Inferior parietal cortex (tissue), 1 donor: ENCODE results near the gene ANKLE1.

Experiments used
- DNase-seq: peaks from one replicate; pipeline ENCODE4 v3.0.0-alpha.2; 2016; ENCODE audit errors: extremely low spot score

ANKLE1 gene

DNA sequence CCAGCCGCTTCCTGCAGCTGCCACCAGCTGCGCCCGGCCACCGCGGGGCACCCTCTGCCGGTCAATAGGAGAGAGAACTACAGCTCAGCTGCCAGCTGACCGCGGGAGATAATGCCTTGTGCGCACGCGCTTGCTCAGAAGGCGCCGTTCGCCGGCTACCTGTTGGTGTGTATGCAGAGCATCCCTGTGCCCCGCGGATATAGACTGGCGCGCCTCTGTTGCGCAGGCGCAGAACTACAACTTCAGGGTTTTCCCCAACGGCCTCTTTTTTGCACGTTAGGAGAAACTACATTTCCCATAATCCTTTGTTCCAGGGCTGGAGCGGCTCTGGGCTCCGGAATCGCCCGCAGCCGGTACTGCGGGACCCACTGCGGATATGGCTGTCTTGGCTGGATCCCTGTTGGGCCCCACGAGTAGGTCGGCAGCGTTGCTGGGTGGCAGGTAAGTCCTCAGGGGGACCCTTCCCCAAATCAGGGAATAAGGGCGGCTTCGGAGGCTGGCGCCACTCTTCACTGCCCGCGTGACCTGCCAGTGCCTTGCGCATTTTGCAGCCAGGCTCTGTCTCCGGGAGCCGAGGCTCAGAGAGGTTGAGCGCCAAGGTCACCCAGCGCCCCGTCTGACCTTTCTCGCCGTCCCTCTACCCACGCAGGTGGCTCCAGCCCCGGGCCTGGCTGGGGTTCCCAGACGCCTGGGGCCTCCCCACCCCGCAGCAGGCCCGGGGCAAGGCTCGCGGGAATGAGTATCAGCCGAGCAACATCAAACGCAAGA is 24.0 kb downstream of the ANKLE1 start, which contains the start of gene MRPL34:
Gene MRPL34 (plus strand): TSS at position 356 of the 768 bp plus-strand sequence. CDS start 21 bp downstream, at position 377.
- DNase-seq: peak; percentile 98

DNA sequence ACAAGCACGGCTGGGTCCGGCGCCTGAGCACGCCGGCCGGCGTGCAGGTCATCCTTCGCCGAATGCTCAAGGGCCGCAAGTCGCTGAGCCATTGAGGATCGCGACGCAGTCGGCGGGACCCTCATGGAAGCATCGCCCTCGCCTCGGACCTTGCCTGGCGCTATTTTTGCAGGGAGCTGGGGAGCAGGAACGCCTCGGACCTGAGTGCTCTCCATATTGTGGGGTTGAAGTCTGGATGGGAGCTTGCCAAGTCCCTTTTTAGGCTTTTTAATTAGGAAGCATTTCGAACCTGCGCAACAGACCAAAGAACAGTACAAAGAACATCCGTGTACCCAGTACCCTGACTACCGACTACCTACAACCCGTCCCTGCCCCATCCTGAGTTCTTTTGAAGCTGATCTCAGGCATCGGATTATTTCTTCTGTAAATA is 24.6 kb downstream of the ANKLE1 start:
- DNase-seq: no peak

DNA sequence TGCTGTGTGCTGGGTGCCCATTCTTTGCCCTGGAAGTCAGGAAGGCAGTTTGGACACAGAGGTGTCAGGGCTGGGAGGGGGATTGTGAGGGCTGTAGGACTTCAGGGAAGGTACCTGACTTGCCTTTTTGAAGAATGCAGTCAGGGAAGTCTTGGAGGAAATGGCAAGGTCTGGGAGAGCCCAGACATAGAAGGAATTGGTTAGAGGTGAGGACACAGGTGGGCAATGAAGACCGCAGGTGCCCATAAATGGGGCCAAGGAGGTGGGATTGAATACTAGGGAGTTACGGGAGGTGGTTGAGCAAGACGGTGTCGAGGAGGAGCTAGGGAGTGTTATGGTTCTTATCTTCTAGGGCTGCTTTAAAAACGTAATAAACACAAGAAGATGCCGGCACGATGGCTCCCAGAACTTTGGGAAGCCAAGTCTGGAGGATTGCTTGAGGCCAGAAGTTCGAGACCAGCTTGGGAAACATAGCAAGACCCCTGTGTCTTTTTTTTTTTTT is 26.2 kb downstream of the ANKLE1 start:
- DNase-seq: no peak

DNA sequence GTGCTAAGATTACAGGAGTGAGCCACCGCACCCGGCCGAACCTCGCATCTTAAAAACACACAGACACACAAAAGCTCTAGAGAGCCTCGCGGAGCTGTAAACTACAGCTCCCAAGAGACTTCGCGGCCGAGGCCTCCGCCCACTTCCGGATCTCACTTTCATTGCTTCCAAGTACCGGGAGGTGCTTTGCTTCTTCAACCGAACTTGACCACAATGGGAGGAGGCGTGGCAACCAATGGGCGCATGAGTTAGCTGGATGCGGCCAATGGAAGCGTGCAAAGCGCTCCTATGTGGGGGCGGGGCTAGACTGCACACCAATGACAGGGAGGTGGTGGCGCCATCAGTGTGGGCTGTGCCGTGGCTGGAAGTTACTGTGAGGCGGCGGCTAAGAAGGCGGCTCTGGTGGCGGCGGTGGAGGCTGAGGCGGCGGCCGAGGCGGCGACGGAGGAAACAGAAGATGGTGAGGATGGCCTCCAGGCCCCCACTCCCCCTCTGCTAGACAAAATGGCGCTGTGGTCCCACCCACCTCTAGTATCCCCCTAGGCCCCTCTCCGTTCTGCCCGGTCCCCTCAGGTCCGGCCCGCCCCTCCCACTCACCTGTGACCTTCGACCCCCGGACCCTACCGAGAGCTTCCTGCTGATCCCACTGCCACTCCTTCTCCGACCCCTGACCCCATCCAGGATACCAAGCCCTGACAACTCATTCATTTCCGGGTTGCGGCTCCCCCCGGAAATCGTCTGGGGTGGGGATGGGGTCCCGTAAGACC is 27.7 kb downstream of the ANKLE1 start, which contains the start of gene DDA1:
Gene DDA1 (plus strand): TSS at position 366 of the 767 bp plus-strand sequence. CDS start 92 bp downstream, at position 458.
- DNase-seq: peak; percentile 100

DNA sequence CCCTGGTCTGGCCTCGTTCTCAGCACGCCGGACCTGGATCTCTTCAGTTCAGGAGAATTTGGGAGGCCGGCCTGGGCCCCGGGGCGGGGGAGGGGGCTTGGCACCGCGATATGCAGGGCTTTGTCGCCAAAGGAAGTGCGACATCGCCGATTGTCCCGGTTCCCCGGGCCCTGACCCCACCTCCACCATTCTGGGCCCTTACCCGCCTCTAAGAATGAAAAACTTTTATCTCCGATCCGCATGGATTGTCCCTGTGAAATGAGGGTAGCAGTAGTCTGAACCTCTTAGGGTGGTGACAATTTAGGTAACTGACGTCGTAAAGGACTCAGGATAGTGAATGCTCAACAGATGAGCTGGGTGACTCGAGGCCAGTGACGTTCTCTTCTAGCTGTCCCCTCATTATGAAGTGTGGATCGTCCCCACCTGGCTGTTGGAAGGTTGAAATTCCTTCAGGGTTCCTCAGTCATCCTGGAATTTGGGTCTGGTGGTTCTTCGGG is 28.3 kb downstream of the ANKLE1 start:
- no peak for DNase-seq

DNA sequence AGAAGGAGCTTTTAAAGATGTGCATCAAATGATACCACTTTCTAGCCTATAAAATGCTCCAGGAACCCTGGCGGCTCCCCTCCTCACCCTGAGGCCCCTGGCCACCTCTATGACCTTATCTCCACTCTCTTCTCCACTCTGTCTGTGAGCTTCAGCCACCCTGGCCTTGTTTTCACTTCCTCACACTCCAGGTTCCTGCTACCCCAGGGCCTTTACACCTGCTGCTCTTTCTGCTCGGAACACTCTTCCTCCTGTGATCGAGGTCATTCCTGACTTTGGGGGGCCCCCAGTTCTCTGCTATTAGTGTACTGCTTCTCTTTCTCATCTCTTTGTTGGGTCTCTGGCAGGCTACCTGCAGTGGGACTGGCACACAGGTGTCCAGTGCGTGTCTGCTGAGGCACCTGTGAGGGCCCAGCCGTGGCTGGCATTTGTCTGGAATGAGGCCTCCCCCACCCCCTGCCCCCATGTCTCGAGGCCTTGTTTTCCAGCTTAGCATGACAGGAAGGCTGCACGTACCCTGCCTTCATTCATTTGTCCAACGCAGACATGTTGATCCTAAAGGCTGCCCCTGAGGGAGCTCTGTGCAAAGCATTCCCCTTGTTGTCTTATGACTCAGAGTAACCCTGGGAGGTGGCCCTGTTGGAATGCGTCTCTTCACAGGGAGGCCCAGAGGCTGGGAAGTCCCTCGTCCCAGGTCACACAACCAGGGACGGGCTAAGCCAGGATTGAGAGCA is 29.9 kb downstream of the ANKLE1 start:
- DNase-seq: no peak

DNA sequence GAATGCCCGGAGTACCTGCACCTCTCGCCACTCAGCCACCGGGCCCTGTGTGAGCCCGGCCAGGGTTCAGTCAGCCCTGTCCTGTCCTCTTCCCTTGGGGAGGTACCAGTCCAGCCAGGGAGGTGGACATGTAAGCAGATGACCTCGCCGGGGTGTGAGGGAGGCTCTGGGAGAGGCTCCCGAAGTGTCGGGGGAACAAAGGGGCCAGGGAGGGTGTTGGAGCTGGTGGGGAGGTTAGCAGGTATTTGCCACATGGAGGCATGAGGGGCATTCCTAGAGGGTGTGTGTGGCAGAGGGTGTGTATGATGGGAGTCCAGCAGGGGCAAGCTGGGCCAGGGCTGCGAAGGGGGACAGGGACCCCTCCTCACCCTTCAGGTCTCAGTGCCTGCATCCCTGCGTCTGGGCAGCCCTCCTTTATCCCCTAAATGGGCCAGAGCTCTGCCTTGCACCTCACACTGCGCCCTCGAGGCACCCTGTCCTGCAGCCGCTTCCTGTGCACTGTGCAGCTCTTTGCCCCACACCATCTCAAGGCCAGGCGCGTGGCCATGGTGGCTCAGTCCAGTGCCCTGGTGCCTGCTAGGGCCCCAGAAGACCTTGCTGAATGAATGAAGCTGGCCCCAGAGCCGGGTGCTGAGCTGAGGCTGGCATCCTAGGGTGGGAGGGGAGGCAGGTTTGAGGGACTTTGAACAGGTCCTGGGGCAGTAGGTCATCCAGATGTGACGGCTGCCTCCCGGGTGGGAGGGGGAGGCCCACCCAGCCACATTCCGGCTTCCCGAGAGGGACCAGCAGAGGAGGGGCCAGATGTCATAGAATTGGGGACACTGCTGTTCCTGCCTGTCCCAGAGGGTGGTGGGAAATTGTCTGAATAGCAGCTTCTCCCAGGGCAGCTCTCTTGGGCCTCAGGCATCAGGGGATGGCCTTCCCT is 30.8 kb downstream of the ANKLE1 start:
- no peak for DNase-seq

DNA sequence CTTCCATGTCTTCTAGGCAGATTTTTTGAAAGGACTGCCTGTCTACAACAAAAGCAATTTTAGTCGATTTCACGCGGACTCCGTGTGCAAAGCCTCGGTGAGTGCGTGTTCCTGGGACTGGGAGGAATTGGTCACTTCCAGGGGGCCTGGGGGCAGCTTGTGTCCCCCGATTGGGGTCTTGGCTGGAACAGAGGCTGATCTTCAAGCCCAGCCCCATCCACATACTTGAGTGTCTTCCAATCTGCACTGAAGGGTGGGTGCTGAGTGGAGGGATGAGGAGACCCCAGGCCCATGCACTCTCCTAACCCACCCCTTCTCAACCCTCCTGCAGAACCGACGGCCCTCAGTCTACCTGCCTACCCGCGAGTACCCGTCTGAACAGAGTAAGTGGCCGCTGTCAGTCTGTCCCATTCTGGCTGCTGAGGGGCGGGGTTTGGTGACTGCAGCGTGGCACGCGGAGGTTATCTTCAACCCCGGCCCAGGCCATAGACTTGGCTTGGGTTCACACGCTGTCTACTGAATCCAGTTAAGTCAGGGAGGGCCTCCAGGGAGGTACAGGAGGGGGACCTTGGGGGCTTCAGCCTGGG is 32.4 kb downstream of the ANKLE1 start:
- no peak for DNase-seq

- no peak for DNase-seq
Measured at GRCh38 chr19:17318966-17319365, 37.3 kb downstream of the ANKLE1 start.

DNA sequence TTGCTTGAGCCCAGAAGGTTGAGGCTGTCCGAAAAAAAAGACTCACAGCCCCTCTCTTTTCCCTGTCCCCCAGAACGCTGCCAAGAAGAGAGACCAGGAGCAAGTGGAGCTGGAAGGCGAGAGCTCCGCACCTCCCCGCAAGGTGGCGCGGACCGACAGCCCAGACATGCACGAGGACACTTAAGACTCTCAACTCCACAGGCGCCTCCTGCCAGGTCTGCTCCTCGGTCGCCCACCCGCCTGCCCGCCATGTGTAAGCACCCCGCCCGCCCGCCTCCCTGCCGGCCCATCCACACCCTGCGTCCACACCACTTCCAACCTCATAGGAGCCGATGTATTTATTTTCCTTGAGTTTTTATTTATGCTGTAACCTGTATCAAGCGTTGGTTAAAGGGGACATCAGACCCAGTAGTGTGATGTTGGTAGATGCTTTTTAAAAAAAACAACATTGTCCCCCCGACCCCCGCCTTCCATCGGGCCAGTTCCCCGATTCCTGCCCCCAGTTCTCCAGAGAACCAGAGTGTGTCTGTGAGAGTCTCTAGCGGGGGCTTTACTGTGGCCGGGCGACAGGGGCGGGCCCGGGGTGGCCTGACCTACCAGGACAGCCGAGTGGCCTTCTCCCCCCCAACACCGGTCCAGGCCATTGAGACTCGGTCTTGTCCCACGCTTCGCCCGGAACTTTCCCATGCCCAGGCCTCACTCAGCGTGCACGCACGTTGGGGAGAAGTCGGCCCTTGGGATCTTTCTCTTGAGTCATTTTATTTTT is 38.0 kb downstream of the ANKLE1 start:
- DNase-seq: no peak

DNA sequence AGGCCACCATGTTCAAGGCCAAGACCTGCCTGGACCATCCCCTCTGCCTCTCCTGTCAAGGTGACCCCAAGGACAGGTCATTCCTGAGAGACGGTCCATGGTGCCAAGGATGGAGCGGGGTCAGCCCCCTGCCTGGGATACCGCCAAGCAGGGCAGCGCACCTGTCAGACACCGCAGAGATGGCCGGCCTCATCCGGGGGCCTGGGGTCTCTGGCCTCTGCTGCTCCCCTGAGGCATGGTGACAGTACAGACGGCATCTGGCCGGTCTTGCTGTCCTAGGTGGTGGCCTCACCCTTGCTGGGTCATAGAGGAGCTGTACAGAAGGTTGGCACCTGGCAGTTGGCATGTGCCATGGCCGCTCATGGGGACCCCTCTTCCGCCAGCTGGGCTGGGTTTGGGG is 38.7 kb downstream of the ANKLE1 start:
- no peak for DNase-seq

- DNase-seq: no peak
Measured at GRCh38 chr19:17321655-17322489, 40.2 kb downstream of the ANKLE1 start.

GRCh38 chr19:17322854-17323253 is 41.2 kb downstream of the ANKLE1 start:
- DNase-seq: no peak

- no peak for DNase-seq
Measured at GRCh38 chr19:17323300-17323963, 41.7 kb downstream of the ANKLE1 start.

GRCh38 chr19:17323964-17324332 is 42.2 kb downstream of the ANKLE1 start:
- no peak for DNase-seq

GRCh38 chr19:17324357-17325114 is 42.8 kb downstream of the ANKLE1 start:
- no peak for DNase-seq

- no peak for DNase-seq
Measured at GRCh38 chr19:17325133-17325532, 43.4 kb downstream of the ANKLE1 start.
